Thoracic aorta (tissue), 2 donors: Measurements from ENCODE around the gene SMIM22. TPM values are rescaled to one million over a fixed set of nuclear protein-coding genes. Genes with fewer than 3 reads are reported as not detected.
A peak's percentile ranks its signal among the peaks of the same experiment; 100 is the strongest.

Source experiments
- ATAC-seq: fragments of 150-250 bp; one replicate; pipeline ENCODE4 v1.8.0; 2017; ENCODE audit warnings: low read depth; ENCODE audit not compliant: insufficient number of reproducible peaks, low FRiP score
- DNase-seq: peaks from one replicate; pipeline ENCODE4 v3.0.0-alpha.2; 2020; ENCODE audit warnings: low spot score
- H3K27ac ChIP-seq, 2 donors: fragments of 200-600 bp; sonication (generic); 1 replicate in 1 of 2; 2 replicates in 1 of 2; pipeline ENCODE4 v1.5.1; 2016; ENCODE audit warnings: mild to moderate bottlenecking in 2 of 2, moderate library complexity in 2 of 2
- H3K27me3 ChIP-seq: fragments of 200-600 bp; sonication (generic); replicated peaks from 2 replicates; pipeline ENCODE4 v1.6.0; 2016; ENCODE audit warnings: mild to moderate bottlenecking; ENCODE audit not compliant: insufficient read depth
- H3K36me3 ChIP-seq: fragments of 200-600 bp; sonication (generic); one replicate; pipeline ENCODE4 v1.5.1; 2016
- H3K4me1 ChIP-seq, 2 donors: fragments of 200-600 bp; sonication (generic); 1 replicate in 1 of 2; 2 replicates in 1 of 2; pipeline versions ENCODE4 v1.5.1 to v1.6.0; 2016; ENCODE audit warnings: low read depth in 2 of 2, mild to moderate bottlenecking in 1 of 2; ENCODE audit not compliant: control insufficient read depth in 1 of 2
- H3K4me3 ChIP-seq: fragments of 200-600 bp; sonication (generic); 2 replicates; pipeline ENCODE4 v1.5.1; 2016; ENCODE audit warnings: mild to moderate bottlenecking
- H3K9me3 ChIP-seq: fragments of 200-600 bp; sonication (generic); 2 replicates; pipeline ENCODE4 v1.5.1; 2016
- total RNA-seq, 2 donors: library from RNA; depleted of rRNA; stranded (reverse); fragments of >200 nt; gene quantifications; one replicate each; pipeline versions ENCODE4 v1.1.0 to v1.2.3, GENCODE V29; 2016
- TF ChIP-seq, protein P1 (sequence below): fragments of 200-600 bp; sonication (generic); IDR thresholded peaks from one replicate; pipeline ENCODE4 v1.5.1; 2019; ENCODE audit warnings: antibody characterized with exemption

Gene SMIM22
- total RNA-seq, 2 donors from 2014 or later: not detected

DNA sequence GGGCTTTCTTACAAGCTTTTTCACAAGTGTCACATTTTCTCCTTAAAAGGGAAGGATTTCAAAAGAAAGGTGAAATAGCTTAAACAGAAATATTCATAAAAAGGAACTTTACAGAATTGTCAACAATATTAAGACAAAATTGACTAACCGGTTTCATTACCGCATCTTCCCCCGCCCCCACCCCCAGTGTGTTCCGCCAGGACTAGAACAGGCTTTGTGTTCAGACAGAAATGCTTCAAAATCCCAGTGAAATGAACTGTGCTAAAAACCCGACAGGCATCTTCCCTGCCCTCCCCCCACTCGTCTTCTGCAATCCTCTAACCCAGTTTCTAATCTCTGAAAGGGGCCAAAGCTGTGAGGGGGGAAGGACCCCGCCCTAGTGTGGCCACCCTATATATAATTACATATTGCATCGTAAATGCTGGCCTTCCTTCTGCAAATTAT, 8.3 kb downstream of the SMIM22 start:
- no peak for DNase-seq
- H3K4me1 ChIP-seq: peaks cover 9 to 21% of the 10 kb centered on the region in 2 donors
- H3K4me3 ChIP-seq: peak overlapping the region; percentile 81
- no peaks in the 10 kb centered on the region for H3K27me3 ChIP-seq
- TF ChIP-seq, protein P1, sequence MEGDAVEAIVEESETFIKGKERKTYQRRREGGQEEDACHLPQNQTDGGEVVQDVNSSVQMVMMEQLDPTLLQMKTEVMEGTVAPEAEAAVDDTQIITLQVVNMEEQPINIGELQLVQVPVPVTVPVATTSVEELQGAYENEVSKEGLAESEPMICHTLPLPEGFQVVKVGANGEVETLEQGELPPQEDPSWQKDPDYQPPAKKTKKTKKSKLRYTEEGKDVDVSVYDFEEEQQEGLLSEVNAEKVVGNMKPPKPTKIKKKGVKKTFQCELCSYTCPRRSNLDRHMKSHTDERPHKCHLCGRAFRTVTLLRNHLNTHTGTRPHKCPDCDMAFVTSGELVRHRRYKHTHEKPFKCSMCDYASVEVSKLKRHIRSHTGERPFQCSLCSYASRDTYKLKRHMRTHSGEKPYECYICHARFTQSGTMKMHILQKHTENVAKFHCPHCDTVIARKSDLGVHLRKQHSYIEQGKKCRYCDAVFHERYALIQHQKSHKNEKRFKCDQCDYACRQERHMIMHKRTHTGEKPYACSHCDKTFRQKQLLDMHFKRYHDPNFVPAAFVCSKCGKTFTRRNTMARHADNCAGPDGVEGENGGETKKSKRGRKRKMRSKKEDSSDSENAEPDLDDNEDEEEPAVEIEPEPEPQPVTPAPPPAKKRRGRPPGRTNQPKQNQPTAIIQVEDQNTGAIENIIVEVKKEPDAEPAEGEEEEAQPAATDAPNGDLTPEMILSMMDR: no peak
- peaks cover 21% of the 10 kb centered on the region for H3K36me3 ChIP-seq
- no peak for ATAC-seq
- no peaks in the 10 kb centered on the region for H3K9me3 ChIP-seq
- peak overlapping the region; percentile 53 to 86 for H3K27ac ChIP-seq

DNA sequence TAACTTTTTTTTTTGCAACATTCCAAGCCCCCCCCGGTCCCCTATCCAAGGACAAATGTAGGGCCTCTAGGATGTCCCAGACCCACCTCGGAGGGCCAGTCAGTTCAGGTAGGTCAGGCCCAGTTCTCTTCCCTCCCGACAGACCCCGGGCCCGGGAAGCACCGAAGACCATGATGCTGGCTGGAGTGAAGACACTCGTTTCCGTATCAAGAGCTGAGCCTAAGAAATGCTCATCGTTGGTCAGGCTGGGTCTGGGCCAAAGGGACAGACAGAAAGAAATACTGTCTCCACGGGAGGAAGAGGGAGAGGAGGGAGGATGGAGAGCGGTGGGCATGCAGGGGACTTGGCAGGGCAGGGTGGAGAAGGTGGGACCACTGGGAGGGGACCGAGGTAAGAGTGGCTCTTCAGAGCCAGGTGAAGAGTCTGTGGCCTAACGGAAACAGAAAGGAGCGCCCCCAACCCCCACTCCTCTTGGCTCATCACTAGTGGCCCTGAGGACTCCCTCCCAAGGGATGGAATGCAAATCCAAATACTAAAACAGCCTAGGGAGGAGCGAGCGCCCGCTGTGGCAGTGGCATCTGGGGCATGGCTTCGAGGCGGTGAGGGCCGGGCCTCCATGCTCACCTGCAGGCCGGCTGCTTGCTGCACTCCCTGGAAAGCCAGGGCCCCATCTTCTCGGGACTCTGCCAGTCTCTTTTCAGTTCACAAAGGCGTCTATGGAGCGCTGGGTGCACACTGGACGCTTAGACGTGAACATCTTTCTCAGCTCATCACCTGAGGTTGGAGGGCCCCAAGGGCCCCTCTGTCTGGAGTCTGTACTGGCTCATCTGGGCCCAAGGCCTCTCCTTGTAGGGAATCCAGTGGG, 9.0 kb downstream of the SMIM22 start:
- Histone ChIP-seq H3K27ac (no peak overlapping the region), H3K4me1 (peaks cover 9 to 21% of the 10 kb centered on the region in 2 donors), H3K4me3 (no peak overlapping the region), H3K9me3 (no peaks in the 10 kb centered on the region), H3K27me3 (no peaks in the 10 kb centered on the region), H3K36me3 (peaks cover 22% of the 10 kb centered on the region)
- ATAC-seq: no peak
- TF ChIP-seq, protein P1: no peak
- no peak for DNase-seq

DNA sequence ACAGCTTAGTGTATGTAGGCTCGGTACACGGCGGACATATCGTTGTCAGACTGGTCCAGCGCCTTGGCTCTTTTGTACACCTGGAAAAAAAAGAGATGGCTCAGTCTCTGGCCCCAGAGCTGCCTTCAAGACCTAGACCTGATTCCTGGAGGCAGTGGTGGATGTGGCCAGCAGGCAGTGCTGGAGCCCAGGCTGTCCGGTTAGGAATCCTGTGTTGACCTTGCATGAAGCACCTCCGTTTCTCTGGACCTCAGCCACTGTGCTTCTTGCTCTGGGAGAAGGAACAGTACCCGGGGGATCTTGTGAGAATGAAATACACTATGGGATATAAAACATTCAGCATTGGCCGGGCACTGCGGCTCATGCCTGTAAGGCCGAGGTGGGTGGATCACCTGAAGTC, 10.1 kb downstream of the SMIM22 start:
- Histone ChIP-seq H3K4me3 (no peak overlapping the region), H3K4me1 (peaks cover 9 to 21% of the 10 kb centered on the region in 2 donors), H3K27ac (no peak overlapping the region), H3K36me3 (peaks cover 27% of the 10 kb centered on the region), H3K27me3 (no peaks in the 10 kb centered on the region), H3K9me3 (no peaks in the 10 kb centered on the region)
- DNase-seq (no peak), ATAC-seq (no peak)
- TF ChIP-seq, protein P1: no peak

DNA sequence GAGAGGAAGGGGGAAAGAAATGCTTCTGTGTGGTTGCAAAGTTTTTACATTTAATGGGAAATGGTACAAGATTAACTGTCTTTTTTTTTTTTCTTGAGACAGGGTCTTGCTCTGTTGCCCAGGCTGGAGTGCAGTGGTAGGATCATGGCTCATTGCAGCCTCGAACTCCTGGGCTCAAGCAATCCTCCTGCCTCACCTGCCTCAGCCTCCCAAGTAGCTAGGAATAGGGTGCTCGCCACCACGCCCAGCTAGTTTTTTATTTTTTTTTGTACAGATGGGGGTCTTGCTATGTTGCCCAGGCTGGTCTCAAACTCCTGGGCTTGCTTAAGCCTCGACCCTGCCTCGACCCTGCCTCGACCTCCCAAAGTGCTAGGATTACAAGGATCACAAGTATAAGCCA, 11.1 kb downstream of the SMIM22 start:
- TF ChIP-seq, protein P1: no peak
- DNase-seq (no peak), ATAC-seq (no peak)
- H3K27ac ChIP-seq: no peak overlapping the region
- H3K9me3 ChIP-seq: no peaks in the 10 kb centered on the region
- H3K36me3 ChIP-seq: peaks cover 34% of the 10 kb centered on the region
- H3K4me1 ChIP-seq: peaks cover 7 to 15% of the 10 kb centered on the region in 2 donors
- H3K4me3 ChIP-seq: no peak overlapping the region
- no peaks in the 10 kb centered on the region for H3K27me3 ChIP-seq

DNA sequence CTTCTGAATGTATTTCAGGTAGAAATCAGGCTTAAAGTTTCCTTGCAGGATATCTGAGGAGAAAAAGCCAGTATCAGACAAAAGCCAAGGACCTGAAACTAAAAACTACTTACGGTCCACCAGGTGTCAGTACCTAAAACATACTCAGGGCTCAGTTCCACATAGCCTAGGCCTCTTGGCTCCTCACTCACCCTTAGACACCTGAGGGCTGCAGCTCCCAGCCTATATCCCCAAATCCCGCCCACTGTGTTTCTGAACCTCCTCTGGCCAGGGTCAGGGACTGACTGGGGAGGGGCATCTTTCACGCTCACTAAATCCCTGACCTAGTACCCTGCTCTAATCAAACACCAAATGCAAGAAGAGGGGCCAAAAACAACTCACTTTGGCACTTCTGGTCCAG, 16.1 kb downstream of the SMIM22 start:
- Histone ChIP-seq H3K9me3 (no peaks in the 10 kb centered on the region), H3K27me3 (no peaks in the 10 kb centered on the region), H3K4me3 (no peak overlapping the region), H3K4me1 (peaks cover 0 to 17% of the 10 kb centered on the region in 2 donors), H3K27ac (no peak overlapping the region), H3K36me3 (peaks cover 49% of the 10 kb centered on the region)
- no peak for ATAC-seq
- DNase-seq: no peak
- TF ChIP-seq, protein P1: no peak
